ENCODE results near the gene CAMTA1.

GRCh38 chr1:6951536-6951935 lies 166.3 kb downstream of the CAMTA1 start:
- TF ChIP-seq EZH2 (optimal IDR thresholded peaks at IDR 0.05; ENCODE audit: low read depth, low read length): no peak
- no peak for TF ChIP-seq CTCF (IDR thresholded peaks at IDR 0.05; ENCODE audit: low read length)
